GM18867 (cell line): ENCODE data around the gene CD248.
"Not testable (repeated sequence)": the region's sequence is repeated elsewhere in the genome, so short reads cannot be mapped to it uniquely, and the experiment has no call there.

ENCODE experiments used
- ATAC-seq: cut with Tn5 transposase; IDR thresholded peaks from one replicate; pipeline ENCODE4 v1.9.1; 2021; ENCODE audit warnings: mild to moderate bottlenecking, moderate library complexity; ENCODE audit not compliant: unreplicated experiment

CD248 gene

GRCh38 chr11:66328302-66329144 is 11.7 kb upstream of the CD248 start:
- peak; percentile 62 for ATAC-seq

GRCh38 chr11:66328031-66328301 is 11.1 kb upstream of the CD248 start:
- ATAC-seq, result no peak

- no peak for ATAC-seq
Observed at GRCh38 chr11:66327171-66328030, 10.6 kb upstream of the CD248 start.

GRCh38 chr11:66326261-66327111 is 9.6 kb upstream of the CD248 start:
- no peak for ATAC-seq

- no peak for ATAC-seq
Observed at GRCh38 chr11:66325263-66325671, 8.4 kb upstream of the CD248 start.

- no peak for ATAC-seq
Observed at GRCh38 chr11:66324664-66325063, 7.8 kb upstream of the CD248 start.

- no peak for ATAC-seq
Observed at GRCh38 chr11:66323684-66324083, 6.8 kb upstream of the CD248 start.

- no peak for ATAC-seq
Observed at GRCh38 chr11:66322732-66323427, 6.0 kb upstream of the CD248 start.

- no peak for ATAC-seq
Observed at GRCh38 chr11:66321606-66322005, 4.8 kb upstream of the CD248 start.

GRCh38 chr11:66320748-66321147 is 3.9 kb upstream of the CD248 start:
- ATAC-seq, result not testable (repeated sequence)

GRCh38 chr11:66320289-66320688 is 3.4 kb upstream of the CD248 start:
- not testable (repeated sequence) for ATAC-seq

GRCh38 chr11:66318600-66318970 is 1.7 kb upstream of the CD248 start:
- ATAC-seq, result no peak

- ATAC-seq, result no peak
Observed at GRCh38 chr11:66317723-66318599, 1.1 kb upstream of the CD248 start.

- no peak for ATAC-seq
Observed at GRCh38 chr11:66317322-66317722, 478 bp upstream of the CD248 start.

- no peak for ATAC-seq
Observed at GRCh38 chr11:66315921-66316811, 678 bp downstream of the CD248 start.

- ATAC-seq, result no peak
Observed at GRCh38 chr11:66315498-66315885, 1.4 kb downstream of the CD248 start.

- no peak for ATAC-seq
Observed at GRCh38 chr11:66314561-66315497, 2.0 kb downstream of the CD248 start.

- no peak for ATAC-seq
Observed at GRCh38 chr11:66314186-66314501, 2.7 kb downstream of the CD248 start.
